22Rv1 (cell line): ENCODE measurements around the gene WDR1.

Experiments used
- ZFX ChIP-seq: fragments of 450-650 bp; IDR thresholded peaks from 2 replicates; pipeline ENCODE4 v1.6.1; 2017; ENCODE audit warnings: antibody characterized with exemption, borderline replicate concordance
- TF ChIP-seq, protein P1 (sequence below): fragments of 450-650 bp; IDR thresholded peaks from 2 replicates; pipeline ENCODE4 v1.5.1; 2017; ENCODE audit warnings: mild to moderate bottlenecking

DNA sequence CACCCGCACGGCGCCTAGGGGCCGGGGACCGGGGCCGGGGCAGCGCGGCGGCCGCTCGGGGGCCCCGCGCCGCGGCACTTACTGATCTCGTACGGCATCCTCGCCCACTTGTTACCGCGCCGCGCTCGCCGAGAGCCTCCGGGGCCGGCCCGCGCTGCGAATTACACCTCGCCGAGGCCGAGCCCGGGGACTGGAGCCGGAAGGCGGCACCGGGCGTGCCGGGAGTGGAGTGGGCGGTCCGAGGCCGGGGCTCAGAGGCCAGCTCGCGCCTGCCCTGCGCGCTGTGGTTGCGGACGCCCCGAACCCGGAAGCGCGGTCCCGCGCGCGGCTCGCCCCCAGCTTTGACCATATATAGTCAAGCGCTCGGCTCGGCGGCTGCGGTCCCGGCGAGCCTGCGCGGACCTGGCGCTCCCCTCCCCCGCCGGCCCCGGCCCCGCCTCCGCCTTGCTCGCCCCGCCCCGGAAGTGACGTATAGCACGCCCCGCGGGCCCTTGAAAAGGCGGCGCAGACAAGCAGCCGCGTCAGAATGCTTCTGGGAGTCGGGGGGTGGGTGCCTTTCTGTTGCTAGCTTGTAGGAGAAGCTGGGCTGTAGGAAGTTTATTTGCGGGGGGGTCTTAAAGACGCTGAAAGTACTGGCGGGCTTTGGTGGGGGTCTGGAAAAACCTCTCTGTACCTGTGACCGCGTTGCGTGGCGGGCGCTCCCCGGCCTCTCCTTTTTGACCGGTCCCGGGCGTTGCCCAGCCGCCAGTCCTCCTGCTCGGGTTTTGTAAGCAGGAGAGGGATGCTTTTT is at the start of gene WDR1:
- TF ChIP-seq, protein P1, sequence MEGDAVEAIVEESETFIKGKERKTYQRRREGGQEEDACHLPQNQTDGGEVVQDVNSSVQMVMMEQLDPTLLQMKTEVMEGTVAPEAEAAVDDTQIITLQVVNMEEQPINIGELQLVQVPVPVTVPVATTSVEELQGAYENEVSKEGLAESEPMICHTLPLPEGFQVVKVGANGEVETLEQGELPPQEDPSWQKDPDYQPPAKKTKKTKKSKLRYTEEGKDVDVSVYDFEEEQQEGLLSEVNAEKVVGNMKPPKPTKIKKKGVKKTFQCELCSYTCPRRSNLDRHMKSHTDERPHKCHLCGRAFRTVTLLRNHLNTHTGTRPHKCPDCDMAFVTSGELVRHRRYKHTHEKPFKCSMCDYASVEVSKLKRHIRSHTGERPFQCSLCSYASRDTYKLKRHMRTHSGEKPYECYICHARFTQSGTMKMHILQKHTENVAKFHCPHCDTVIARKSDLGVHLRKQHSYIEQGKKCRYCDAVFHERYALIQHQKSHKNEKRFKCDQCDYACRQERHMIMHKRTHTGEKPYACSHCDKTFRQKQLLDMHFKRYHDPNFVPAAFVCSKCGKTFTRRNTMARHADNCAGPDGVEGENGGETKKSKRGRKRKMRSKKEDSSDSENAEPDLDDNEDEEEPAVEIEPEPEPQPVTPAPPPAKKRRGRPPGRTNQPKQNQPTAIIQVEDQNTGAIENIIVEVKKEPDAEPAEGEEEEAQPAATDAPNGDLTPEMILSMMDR = no peak
- TF ChIP-seq ZFX = no peak
